ENCODE results near the gene C19orf38. TPM values are rescaled to one million over a fixed set of nuclear protein-coding genes. Genes with fewer than 3 reads are reported as not detected.
A peak's percentile ranks its signal among the peaks of the same experiment; 100 is the strongest.
"Not testable (repeated sequence)": the region's sequence is repeated elsewhere in the genome, so short reads cannot be mapped to it uniquely, and the experiment has no call there.

Gene C19orf38
- total RNA-seq, 1 donor from 2014 or later: 0.13 TPM

DNA sequence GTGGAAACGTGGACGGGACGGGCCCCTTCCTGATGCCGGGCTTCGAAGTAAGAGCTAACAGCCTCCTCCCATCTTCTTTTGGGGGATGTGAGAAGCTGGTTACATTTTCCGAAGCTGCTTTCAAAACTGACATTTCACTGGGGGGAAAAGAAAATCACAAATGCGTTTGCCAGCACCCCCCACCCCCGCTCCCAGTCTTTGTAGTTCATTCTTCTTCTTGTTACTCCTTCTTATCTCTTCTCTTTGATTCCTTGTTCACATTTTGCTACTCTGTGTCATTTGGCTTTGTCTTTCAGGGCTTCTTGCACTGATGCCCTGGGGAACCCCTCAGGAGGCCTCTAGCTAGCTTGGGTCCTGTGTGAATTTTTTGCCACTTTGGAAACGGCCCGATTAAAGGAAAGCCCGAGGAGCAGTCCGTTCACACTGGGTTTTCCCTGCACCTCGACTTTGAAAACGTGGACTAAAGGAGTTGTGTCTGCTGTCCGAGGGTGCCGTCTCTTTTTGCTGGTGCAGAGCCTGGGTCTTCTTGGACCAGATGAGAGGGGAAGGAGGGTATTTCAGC lies 24.4 kb downstream of the C19orf38 start:
- no peak for DNase-seq (ENCODE audit: low read depth in 2 of 2)

GRCh38 chr19:10874024-10874423 lies 25.8 kb downstream of the C19orf38 start:
- no peak for DNase-seq (ENCODE audit: low read depth in 2 of 2)

DNA sequence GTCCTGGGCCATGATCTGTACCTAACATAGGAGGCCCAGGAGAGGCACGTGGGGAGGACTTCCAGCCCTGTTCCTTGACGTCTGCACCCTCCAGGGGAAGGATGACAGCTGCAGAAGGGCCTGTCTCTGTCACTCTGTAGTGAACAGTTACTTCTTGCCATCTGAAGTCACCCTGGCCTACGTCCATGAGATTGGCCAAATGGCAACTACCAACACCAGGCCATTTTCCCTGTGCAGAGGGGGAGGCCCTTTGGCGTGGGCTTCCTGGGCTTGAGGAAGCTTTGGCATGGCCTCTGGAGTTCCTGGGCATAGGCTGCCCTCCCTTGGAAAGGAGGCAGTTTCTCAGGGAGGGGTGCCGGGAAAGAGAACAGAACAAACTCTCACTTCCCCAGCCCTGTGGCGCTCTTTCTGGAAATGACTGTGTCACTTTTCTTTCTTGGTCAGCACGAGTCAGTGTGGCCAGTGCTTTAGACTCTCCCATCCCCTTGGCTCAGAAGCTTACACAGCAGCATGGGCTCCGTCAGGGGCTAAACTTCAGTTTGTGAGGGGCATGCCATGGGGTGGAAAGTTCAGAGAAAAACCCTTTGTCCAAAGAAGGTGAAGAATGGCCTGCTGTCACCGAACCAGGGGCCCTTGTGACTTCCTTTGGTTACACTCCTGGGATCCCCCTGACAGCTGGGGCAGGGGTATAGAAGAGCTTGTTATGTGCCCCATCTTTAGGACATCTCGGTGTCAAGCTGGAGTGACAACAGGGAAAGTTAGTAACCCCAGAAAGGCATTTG lies 28.4 kb downstream of the C19orf38 start:
- no peak for DNase-seq (ENCODE audit: low read depth in 2 of 2)

DNA sequence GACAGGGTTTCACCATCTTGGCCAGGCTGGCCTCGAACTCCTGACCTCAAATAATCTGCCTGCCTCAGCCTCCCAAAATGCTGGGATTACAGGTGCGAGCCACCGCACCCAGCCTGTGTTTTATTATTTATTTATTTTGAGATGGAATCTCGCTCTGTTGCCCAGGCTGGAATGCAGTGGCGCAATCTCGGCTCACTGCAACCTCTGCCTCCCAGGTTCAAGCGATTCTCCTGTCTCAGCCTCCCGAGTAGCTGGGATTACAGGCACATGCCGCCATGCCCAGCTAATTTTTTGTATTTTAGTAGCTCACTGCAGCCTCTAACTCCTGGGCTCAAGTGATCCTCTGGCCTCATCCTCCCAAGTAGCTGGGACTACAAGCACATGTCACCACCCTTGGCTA lies 29.4 kb downstream of the C19orf38 start:
- not testable (repeated sequence) for DNase-seq (ENCODE audit: low read depth in 2 of 2)

DNA sequence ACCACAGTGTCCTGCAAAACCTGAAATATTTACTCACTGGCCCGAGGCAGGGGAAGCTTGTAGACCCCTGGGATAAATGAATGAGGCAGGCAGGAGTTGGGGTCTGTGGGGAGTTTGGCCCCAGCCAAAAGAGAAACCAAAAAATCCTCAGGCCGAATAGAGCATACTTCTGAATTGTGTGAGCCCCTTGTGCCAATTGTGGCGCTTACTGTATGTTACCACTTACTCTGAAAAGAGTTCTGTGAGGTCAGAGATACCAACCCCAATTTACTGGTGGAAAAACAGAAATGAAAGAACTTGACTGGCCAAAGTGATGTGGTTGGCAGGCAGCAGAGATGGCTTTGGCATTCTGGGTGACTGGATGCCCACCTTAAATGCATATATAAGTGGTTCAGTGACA lies 30.0 kb downstream of the C19orf38 start:
- DNase-seq (ENCODE audit: low read depth in 2 of 2): no peak

DNA sequence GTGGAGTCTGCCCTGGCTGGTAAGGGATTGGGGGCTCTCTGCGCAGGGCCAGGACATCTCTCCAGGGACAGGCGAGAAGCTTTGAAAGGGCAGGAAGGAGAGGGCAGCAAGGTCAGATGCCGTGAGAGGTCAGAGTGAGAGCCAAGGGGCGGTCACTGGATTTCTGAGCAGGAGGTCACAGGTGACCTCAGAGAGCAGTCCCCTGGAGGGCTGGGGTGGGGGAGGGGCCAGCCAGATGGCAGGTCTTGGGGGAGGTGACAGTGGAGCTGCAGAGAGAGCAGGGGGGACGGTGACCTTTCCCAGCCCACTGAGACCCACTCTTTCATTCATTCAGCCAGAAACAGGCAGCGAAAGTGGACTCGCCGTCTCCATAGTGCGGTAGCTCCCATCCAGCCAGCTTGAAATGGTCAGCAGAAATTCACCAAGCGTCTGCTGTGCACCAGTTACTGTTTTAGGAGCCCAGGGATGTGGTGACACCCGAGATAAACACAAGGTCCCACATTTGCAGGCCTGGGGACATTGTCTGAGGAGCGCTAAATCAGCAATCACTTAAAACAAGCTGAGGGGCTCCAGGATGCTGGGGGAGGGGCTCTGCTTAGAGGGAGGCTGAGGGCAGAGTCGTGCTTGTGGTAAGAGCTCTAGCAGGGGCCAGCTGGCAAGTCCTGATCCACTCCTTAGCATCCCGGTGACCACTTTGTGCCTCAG lies 33.3 kb downstream of the C19orf38 start:
- DNase-seq (ENCODE audit: low read depth in 2 of 2): no peak

DNA sequence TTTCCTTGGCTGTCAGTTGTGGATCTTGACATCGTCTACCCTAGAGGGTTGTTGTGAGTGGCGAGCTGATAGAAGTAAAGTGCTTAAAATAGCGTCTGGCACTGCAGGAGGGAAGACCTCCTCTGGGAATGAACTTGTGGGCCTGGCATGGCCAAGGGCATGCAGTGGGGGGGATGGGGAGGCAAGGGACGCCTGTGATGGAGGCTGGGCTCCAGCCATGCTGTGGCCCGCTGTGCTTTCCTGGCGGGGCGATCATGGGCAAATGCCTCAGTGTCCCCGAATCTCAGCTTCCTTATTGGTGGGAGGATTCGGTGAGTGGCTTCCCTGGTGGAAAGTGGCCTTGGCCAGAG lies 33.9 kb downstream of the C19orf38 start:
- no peak for DNase-seq (ENCODE audit: low read depth in 2 of 2)

- DNase-seq (ENCODE audit: low read depth in 2 of 2): no peak
Measured at GRCh38 chr19:10884274-10884673, 36.1 kb downstream of the C19orf38 start.

DNA sequence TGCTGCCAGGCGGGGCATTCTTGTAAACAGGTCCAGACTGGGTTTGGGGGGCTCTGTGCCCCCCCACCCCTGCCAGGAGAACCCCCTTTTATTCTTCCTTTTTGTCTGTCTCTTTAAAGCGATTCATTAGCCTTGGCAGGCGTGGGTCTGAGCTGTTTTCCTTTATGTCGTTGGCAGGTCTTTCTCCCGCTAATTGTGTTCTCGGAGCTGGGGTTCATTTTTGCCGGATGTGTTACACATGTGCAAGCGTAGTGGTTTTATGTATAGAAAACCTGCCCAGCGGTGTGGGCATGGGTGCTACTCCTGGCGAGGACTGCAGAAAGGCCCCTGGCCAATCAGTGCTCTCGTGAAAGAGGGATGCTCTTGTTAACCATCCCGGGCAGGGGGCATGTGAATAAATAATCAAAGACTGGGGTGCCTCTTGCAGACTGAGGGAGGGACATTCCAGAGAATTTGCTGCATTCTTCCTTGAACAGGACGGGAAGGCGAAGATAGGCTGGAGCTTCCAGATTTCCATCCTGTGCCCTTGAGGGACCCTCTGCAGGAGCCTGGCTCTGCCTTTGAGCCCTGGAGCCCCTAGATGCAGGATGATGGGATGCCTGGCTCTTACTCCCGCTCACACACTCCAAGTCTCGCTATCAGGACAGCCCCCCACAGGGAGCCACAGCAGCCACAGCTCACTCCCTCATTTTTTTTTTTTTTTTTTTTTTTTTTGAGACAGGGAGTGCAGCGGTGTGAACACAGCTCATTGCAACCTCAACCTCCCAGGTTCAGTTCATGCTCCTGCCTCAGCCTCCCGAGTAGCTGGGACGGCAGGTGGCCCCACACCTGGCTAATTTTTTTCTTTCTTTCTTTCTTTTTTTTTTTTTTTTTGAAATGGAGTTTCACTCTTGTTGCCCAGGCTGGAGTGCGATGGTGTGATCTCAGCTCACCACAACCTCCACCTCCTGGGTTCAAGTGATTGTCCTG lies 37.3 kb downstream of the C19orf38 start:
- DNase-seq (ENCODE audit: low read depth in 2 of 2): no peak

DNA sequence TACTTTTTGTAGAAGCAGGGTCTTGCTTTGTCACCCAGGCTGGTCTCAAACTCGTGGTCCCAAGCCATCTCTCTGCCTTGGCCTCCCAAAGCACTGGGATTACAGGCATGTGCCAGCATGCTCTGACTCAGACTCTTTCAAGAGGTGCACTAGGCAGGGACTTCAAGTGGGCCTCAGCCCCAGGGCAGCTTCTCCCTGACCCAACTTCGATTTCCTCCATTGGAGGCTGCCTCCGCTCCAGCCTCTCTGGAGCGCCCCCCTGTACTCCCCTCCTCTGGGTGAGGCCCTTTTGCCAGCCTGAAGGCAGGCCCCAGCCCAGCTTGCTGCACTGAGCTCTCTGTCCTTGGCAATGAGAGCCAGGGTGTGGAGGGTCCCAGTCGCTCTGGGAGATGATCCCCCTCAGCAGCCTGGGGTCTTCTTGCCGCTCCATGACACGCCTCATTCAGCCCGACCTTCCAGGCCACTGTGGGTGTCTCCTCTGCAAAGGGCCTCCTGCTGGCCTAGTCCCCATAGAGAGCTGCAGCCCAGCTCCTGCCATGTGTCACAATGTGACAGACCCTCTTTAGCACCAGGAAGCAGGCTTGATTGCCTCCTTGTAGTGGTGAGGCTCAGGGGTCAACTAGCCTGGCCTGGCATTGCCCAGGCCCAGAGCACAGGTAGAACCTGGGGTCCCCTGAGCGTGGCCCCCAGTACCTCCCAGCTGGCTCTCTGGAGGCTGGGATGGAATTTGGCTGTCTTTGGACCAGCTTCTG lies 39.6 kb downstream of the C19orf38 start:
- no peak for DNase-seq (ENCODE audit: low read depth in 2 of 2)

DNA sequence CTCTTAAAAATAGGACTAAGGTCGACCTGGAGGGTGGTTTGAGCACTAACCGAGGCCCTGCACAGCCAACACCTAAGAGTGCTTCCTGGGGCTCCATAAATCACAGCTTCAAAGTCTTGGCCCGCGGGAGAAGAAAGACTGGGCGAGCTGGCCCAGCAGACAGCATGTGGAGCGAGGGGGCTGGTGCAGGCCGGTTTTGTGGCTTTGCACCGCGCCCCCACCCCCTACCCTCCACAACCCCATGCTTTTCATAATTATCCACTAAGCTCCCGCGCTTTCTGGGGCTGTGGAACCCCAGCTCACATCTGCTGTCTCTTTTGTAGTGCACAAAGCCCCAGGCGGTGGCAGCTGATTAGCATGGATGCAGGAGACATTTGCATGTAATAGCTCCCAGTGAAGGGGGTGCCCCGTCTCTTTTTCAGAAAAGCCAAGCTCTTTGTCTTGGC lies 40.2 kb downstream of the C19orf38 start:
- no peak for DNase-seq (ENCODE audit: low read depth in 2 of 2)

- DNase-seq (ENCODE audit: low read depth in 2 of 2): no peak
Measured at GRCh38 chr19:10889880-10890279, 41.7 kb downstream of the C19orf38 start.

- DNase-seq (ENCODE audit: low read depth in 2 of 2): no peak
Measured at GRCh38 chr19:10891405-10892086, 43.3 kb downstream of the C19orf38 start.

DNA sequence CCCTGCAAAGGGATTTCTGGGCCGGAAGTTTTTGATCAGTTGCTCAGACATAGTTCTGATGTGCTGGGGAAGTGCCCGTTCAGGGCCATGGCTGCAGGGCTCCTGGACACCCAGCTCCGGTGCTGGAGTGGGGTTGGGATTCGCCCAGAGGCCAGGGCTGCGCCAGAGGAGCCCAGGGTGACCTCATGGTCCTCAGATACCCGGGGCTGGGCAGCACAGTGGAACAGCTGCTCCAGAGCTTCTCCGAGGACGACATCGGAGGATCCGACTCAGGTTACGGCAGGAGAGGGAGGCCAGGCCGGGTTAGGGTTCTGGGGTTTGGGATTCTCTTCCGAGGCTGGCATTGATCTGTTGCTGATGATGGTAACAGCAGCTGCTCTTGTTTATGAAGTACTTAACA lies 44.0 kb downstream of the C19orf38 start:
- DNase-seq (ENCODE audit: low read depth in 2 of 2): no peak

- no peak for DNase-seq (ENCODE audit: low read depth in 2 of 2)
Measured at GRCh38 chr19:10894911-10895213, 46.6 kb downstream of the C19orf38 start.

- DNase-seq (ENCODE audit: low read depth in 2 of 2): no peak
Measured at GRCh38 chr19:10895363-10895762, 47.1 kb downstream of the C19orf38 start.

- no peak for DNase-seq (ENCODE audit: low read depth in 2 of 2)
Measured at GRCh38 chr19:10895920-10896319, 47.7 kb downstream of the C19orf38 start.

DNA sequence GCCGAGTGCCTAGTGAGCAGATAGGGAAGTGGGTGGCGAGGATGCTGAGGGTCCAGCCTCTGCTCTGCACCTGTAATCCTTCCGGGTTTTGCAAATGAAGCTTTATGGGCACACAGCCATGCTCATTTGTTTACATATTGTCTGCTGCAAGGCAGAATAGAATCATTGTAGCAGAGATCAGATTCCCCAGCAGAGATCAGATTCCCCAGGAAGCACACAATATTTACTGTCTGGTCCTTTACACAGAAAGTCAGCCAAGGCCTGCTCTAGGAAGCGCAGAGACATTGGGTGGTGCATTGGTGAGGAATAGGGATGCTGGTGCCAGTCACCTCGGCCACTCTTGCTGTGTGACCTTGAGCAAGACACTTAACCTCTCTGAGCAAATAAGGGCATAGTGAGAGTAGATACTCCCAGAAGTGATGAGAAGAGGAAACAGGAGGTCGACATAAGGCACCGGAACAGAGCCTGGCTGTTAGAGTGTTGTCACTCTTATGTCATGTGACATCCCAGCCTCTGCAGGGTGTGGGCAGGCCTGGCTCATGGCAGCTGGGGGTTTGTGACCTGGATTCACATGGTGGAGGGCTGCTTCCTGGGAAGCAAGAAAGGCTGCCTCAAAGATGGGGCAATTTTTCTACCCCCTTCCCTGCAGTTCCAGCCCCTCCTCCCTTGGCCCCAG lies 48.8 kb downstream of the C19orf38 start:
- DNase-seq (ENCODE audit: low read depth in 2 of 2): peak; percentile 18 to 22

DNA sequence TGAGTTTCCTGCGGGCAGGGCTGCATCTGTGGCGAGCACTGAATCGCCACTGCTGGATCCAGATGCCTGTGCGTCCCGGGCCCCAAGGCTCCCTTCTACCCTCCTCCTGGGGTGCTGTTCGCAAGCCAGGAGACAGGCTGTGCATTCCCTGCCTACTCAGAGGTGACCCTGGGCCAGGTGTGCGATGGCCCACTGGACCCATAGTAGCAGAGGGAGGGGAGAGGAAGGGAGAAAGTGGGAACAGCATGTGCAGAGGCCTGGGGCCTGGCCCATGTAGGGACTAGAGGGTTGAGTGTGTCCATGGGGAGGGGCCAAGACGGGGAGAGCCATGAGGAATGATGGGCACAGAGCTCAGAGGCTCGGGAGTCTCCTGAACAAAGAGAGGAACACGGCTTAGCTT lies 50.4 kb downstream of the C19orf38 start:
- no peak for DNase-seq (ENCODE audit: low read depth in 2 of 2)

DNA sequence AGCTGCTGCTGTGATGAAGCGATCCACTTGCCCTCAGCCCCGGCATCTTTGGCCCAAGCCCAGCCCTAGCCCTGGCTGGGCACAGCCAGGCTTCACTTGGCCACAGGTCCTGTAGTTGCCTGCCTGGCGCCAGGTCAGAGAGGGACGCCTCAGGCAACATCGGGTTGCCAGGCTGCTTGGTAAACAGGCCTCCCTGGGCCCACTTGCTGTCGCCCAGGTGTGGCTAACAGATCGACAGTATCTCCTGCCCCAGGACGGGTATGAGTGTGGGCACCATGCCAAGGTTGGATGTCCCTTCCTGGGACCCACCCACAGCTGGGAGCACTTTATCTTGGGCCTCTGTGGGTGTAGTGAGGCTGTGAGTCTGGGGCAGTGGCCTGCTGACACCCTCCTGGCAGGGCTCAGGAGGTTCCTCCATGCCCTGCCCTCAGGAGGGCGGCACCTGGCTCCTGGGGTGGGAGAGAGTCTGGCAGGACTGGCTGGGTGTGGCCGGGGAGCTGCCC lies 51.0 kb downstream of the C19orf38 start:
- DNase-seq (ENCODE audit: low read depth in 2 of 2): no peak
